Heart right ventricle (tissue), 16 donors: ENCODE measurements around the gene CASK. TPM values are rescaled to one million over a fixed set of nuclear protein-coding genes. Genes with fewer than 3 reads are reported as not detected.
A peak's percentile ranks its signal among the peaks of the same experiment; 100 is the strongest.

ENCODE experiments used
- ATAC-seq, 8 donors: fragments of 200-7000 bp; cut with Tn5 transposase; one replicate each; pipeline ENCODE4 v1.9.1; 2020; ENCODE audit warnings: mild to moderate bottlenecking in 8 of 8, moderate library complexity in 8 of 8, moderate number of reproducible peaks in 1 of 8
- DNase-seq, 2 donors: peaks; one replicate each; pipeline ENCODE4 v3.0.0-alpha.2; 2020
- H3K27ac ChIP-seq, 10 donors: fragments of 200-600 bp; sonication (generic) in 2 of 10; one replicate each; pipeline versions ENCODE4 v1.5.0 to v1.8.0; 2020 to 2022; ENCODE audit warnings: mild to moderate bottlenecking in 3 of 10
- H3K27me3 ChIP-seq, 7 donors: fragments of 200-600 bp; one replicate each; pipeline ENCODE4 v1.8.0; 2021 to 2022; ENCODE audit warnings: mild to moderate bottlenecking in 2 of 7
- H3K36me3 ChIP-seq, 9 donors: fragments of 200-600 bp; sonication (generic) in 1 of 9; one replicate each; pipeline versions ENCODE4 v1.5.0 to v1.8.0; 2020 to 2022; ENCODE audit warnings: mild to moderate bottlenecking in 2 of 9
- H3K4me1 ChIP-seq, 9 donors: fragments of 200-600 bp; sonication (generic) in 1 of 9; one replicate each; pipeline versions ENCODE4 v1.5.0 to v1.8.0; 2020 to 2022; ENCODE audit warnings: mild to moderate bottlenecking in 4 of 9
- H3K4me3 ChIP-seq, 10 donors: fragments of 200-600 bp; sonication (generic) in 2 of 10; one replicate each; pipeline versions ENCODE4 v1.5.0 to v1.8.0; 2020 to 2022; ENCODE audit warnings: mild to moderate bottlenecking in 7 of 10, moderate library complexity in 2 of 10
- H3K9me3 ChIP-seq, 11 donors: fragments of 200-600 bp in 10 of 11; sonication (generic) in 2 of 11; one replicate each; pipeline versions ENCODE4 v1.5.0 to v1.8.0; 2013 to 2022; ENCODE audit warnings: mild to moderate bottlenecking in 2 of 11, control low read depth in 1 of 11, moderate library complexity in 1 of 11
- WGBS, 2 donors: extraction: QIAGEN DNeasy Blood & Tissue Kit; methylation state at CpG; one replicate each; pipeline ENCODE4 v1.1.7; 2013; ENCODE audit warnings: inconsistent platforms in 1 of 2; 5-methylcytosine and 5-hydroxymethylcytosine counted together
- intact Hi-C, 10 donors: fragments of 100-400 bp; cut with DNase I; formaldehyde crosslinking; loops; one replicate each; pipeline versions ENCODE4 v1.11.1 to v1.14.2; 2022
- polyA plus RNA-seq, 2 donors: library from polyadenylated mRNA; stranded (reverse); fragments of 200-250 nt; gene quantifications; one replicate each; pipeline ENCODE4 v1.2.3, GENCODE V29; 2013
- total RNA-seq, 10 donors: library from RNA; stranded (reverse); fragmentation: NEBNext Ultra II Directional in 3 of 10; extraction: Animal tissue kit (Norgen Biotek cat#: 25700) in 3 of 10; gene quantifications; one replicate each; pipeline versions ENCODE4 v1.2.1 to v1.2.4, GENCODE V29; 2021 to 2023
- TF ChIP-seq, protein P1 (sequence below), 9 donors: fragments of 200-600 bp; sonication (generic) in 2 of 9; IDR thresholded peaks; one replicate each; pipeline versions ENCODE4 v1.5.0 to v1.8.0; 2021 to 2022; ENCODE audit warnings: antibody characterized with exemption in 9 of 9, mild to moderate bottlenecking in 5 of 9, moderate library complexity in 1 of 9
- donor health status: Arrhythmogenic right ventricular cardiomyopathy.
- donor health status: ischemic (EF 13 %, LVEDD 7.1; RV severe dilation, severe dysfunction).
- donor health status: healthy with polysubstance abuse.
- donor health status: DM: no; HTN: yes; CAD: no.
- donor health status: DM: no; HTN: no; CAD: no.
- donor health status: ischemic (EF 25% LVEDD 6.9; RV normal size, moderate dysfunction).
- donor health status: ischemic (EF 25% LVEDD 5.7; RV mildly dilated, moderate dysfunction).
- donor health status: healthy.
- donor health status: DM: yes; HTN: yes; CAD: no.
- donor health status: Ischemic cardiomyopathy.
- donor health status: ischemic (EF 35%, LVEDD 5.7; RV mildly dilated, moderate dysfunction).
- donor health status: nonischemic (EF 11% LVEDD 7.7; RV severe dilation, severe dysfunction).
- donor health status: DM: yes; HTN: yes; CAD: no.
- donor health status: PGD.
- donor health status: ischemic (EF 29% LVEDD 5.4; RV normal size, mild dysfunction).
- donor health status: nonischemic (EF 23%, LVEDD 6.1; RV moderate dilation, normal function).

The CASK gene
- total and polyA plus RNA-seq, 12 donors: 2.2 to 20.7 (median 12.7) TPM

- H3K27ac ChIP-seq: no peak overlapping the region
- peaks cover 0 to 33% (median 0%) of the 10 kb centered on the region in 7 donors for H3K27me3 ChIP-seq
- ATAC-seq: no peak
- WGBS, 2 donors: 72 to 77% methylated on average over 7 of the region's 7 CpGs
- TF ChIP-seq, protein P1, sequence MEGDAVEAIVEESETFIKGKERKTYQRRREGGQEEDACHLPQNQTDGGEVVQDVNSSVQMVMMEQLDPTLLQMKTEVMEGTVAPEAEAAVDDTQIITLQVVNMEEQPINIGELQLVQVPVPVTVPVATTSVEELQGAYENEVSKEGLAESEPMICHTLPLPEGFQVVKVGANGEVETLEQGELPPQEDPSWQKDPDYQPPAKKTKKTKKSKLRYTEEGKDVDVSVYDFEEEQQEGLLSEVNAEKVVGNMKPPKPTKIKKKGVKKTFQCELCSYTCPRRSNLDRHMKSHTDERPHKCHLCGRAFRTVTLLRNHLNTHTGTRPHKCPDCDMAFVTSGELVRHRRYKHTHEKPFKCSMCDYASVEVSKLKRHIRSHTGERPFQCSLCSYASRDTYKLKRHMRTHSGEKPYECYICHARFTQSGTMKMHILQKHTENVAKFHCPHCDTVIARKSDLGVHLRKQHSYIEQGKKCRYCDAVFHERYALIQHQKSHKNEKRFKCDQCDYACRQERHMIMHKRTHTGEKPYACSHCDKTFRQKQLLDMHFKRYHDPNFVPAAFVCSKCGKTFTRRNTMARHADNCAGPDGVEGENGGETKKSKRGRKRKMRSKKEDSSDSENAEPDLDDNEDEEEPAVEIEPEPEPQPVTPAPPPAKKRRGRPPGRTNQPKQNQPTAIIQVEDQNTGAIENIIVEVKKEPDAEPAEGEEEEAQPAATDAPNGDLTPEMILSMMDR (IDR thresholded peaks at IDR 0.05): no peak
- intact Hi-C loops: loop anchor here in 2 of 10 donors (10.0 kb wide), 1 partner anchor 182 kb away; no protein-coding TSS in a partner anchor
- H3K4me1 ChIP-seq: peaks cover 0 to 9% (median 0%) of the 10 kb centered on the region in 9 donors
- DNase-seq: no peak
- no peaks in the 10 kb centered on the region for H3K9me3 ChIP-seq
- no peaks in the 10 kb centered on the region for H3K36me3 ChIP-seq
- H3K4me3 ChIP-seq: no peak overlapping the region
Observed at GRCh38 chrX:41737065-41737464, 186.3 kb downstream of the CASK start.

DNA sequence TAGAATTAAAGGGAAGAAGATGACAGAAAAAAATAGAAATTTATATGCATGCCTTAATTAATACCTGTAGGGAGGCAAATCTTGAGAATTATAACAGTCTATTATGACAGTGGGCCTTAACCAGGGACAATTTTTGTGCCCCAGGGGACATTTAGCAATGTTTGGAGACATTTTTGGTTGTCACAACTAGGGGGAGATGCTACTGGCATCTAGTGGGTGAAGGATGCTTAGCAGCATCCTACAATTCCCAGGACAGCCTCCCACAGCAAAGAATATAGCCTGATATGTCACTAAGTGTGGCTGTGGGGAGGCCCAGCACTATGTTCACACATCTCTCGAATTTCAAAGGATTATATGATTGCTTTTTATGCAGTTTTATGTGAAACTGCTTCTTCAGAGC lies 188.8 kb downstream of the CASK start:
- 17 to 40% methylated on average over 1 of the region's 1 CpG for WGBS, 2 donors

GRCh38 chrX:41733939-41734338 lies 189.4 kb downstream of the CASK start:
- intact Hi-C loops: loop anchor here in 2 of 10 donors (10.0 kb wide), 1 partner anchor 179 kb away; no protein-coding TSS in a partner anchor
- H3K27me3 ChIP-seq: peaks cover 0 to 25% (median 0%) of the 10 kb centered on the region in 7 donors
- TF ChIP-seq, protein P1 (IDR thresholded peaks at IDR 0.05): no peak
- ATAC-seq (peak in 1 of 8 donors; percentile 35), DNase-seq (no peak)
- no peak overlapping the region for H3K27ac ChIP-seq
- 74 to 92% methylated on average over 1 of the region's 1 CpG for WGBS, 2 donors
- no peaks in the 10 kb centered on the region for H3K36me3 ChIP-seq
- H3K9me3 ChIP-seq: no peaks in the 10 kb centered on the region
- H3K4me1 ChIP-seq: peaks cover 0 to 9% (median 0%) of the 10 kb centered on the region in 9 donors
- H3K4me3 ChIP-seq: no peak overlapping the region

More for the DNA sequence above, 188.8 kb downstream of the CASK start:
- H3K4me1 ChIP-seq: peaks cover 0 to 9% (median 0%) of the 10 kb centered on the region in 9 donors
- ATAC-seq (peak in 3 of 8 donors; percentile 26 to 52 (median 51)), DNase-seq (no peak)
- H3K9me3 ChIP-seq: no peaks in the 10 kb centered on the region
- H3K4me3 ChIP-seq: no peak overlapping the region
- no peaks in the 10 kb centered on the region for H3K36me3 ChIP-seq
- H3K27ac ChIP-seq: no peak overlapping the region
- H3K27me3 ChIP-seq: peaks cover 0 to 26% (median 0%) of the 10 kb centered on the region in 7 donors
- TF ChIP-seq, protein P1 (IDR thresholded peaks at IDR 0.05): peak in 8 of 9 donors; percentile 5 to 55 (median 47)
- intact Hi-C loops: loop anchor here in 2 of 10 donors (10.0 kb wide), 1 partner anchor 180 kb away; no protein-coding TSS in a partner anchor

DNA sequence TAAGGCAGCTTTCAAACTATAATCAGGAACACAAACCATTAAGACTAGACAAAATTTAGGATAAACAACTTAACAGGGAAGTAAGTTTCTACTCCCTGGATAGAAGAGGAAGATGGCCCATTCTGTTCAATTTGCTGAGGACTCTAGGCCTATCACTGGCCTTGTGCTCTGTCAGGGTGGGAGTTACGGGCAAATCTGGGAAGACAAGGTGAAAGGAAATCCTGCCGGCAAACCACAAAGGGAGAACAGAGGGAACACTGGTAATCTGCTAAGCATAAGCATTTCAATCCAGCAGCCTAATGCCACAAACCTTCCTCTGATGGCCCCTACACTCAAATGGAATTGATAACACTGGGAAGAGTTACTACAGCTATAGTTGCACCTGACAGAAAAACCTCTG lies 191.1 kb downstream of the CASK start:
- 46 to 83% methylated on average over 2 of the region's 2 CpGs for WGBS, 2 donors
- H3K27ac ChIP-seq: no peak overlapping the region
- H3K36me3 ChIP-seq: no peaks in the 10 kb centered on the region
- peaks cover 0 to 9% (median 0%) of the 10 kb centered on the region in 9 donors for H3K4me1 ChIP-seq
- DNase-seq: no peak
- intact Hi-C loops: loop anchor here in 2 of 10 donors (10.0 kb wide), 1 partner anchor 177 kb away; no protein-coding TSS in a partner anchor
- ATAC-seq: no peak
- H3K9me3 ChIP-seq: no peaks in the 10 kb centered on the region
- TF ChIP-seq, protein P1 (IDR thresholded peaks at IDR 0.05): no peak
- peaks cover 0 to 26% (median 0%) of the 10 kb centered on the region in 7 donors for H3K27me3 ChIP-seq
- no peak overlapping the region for H3K4me3 ChIP-seq
